Stomach (tissue), 9 donors: Measurements from ENCODE around the gene ATP6AP1. TPM values are rescaled to one million over a fixed set of nuclear protein-coding genes. Genes with fewer than 3 reads are reported as not detected.

ENCODE experiments used
- DNase-seq, 2 donors: peaks; one replicate each; pipeline versions ENCODE4 v3.0.0 to v3.0.0-alpha.2; 2013 to 2019
- H3K27ac ChIP-seq, 5 donors: fragments of 200-600 bp in 4 of 5; sonication (generic) in 4 of 5; one replicate each; pipeline ENCODE4 v1.5.1; 2013 to 2019; ENCODE audit warnings: mild to moderate bottlenecking in 1 of 5, moderate library complexity in 1 of 5
- H3K27me3 ChIP-seq, 3 donors: fragments of 200-600 bp; sonication (generic); one replicate each; pipeline ENCODE4 v1.5.1; 2017 to 2019; ENCODE audit warnings: mixed run types in 1 of 3
- H3K36me3 ChIP-seq, 4 donors: fragments of 200-600 bp; sonication (generic); 1 replicate in 3 of 4; 2 replicates in 1 of 4; pipeline ENCODE4 v1.5.1; 2016 to 2019
- H3K4me1 ChIP-seq, 4 donors: fragments of 200-600 bp; sonication (generic); one replicate each; pipeline ENCODE4 v1.5.1; 2016 to 2019
- H3K4me3 ChIP-seq, 4 donors: fragments of 200-600 bp; sonication (generic) in 3 of 4; one replicate each; pipeline ENCODE4 v1.5.1; 2016 to 2019; ENCODE audit warnings: mild to moderate bottlenecking in 1 of 4
- H3K9me3 ChIP-seq, 4 donors: fragments of 200-600 bp; sonication (generic); one replicate each; pipeline ENCODE4 v1.5.1; 2016 to 2019
- EP300 ChIP-seq: sonication (generic); formaldehyde crosslinking; IDR thresholded peaks from one replicate; pipeline ENCODE4 v1.6.1; 2017; ENCODE audit warnings: antibody characterized with exemption
- POLR2A ChIP-seq, 4 donors: fragments of 450-650 bp; IDR thresholded peaks; one replicate each; pipeline ENCODE4 v1.6.1; 2016; ENCODE audit warnings: antibody characterized with exemption in 4 of 4, control low read depth in 2 of 4, mild to moderate bottlenecking in 1 of 4, moderate library complexity in 1 of 4
- POLR2AphosphoS5 ChIP-seq, 3 donors: sonication (generic); formaldehyde crosslinking; IDR thresholded peaks; one replicate each; pipeline ENCODE4 v1.6.1; 2016; ENCODE audit warnings: antibody characterized with exemption in 3 of 3
- WGBS, 5 donors: extraction: QIAGEN DNeasy Blood & Tissue Kit in 3 of 5; methylation state at CpG; one replicate each; pipeline versions ENCODE4 v1.1.5 to v1.1.7; 2013 to 2018; 5-methylcytosine and 5-hydroxymethylcytosine counted together
- intact Hi-C: fragments of 100-400 bp; cut with DNase I; formaldehyde crosslinking; loops from one replicate; pipeline ENCODE4 v1.15.1; 2023; ENCODE audit warnings: low total_unique reads
- polyA plus RNA-seq, 3 donors: library from polyadenylated mRNA; stranded (reverse); fragments of 200-250 nt; gene quantifications; one replicate each; pipeline ENCODE4 v1.2.3, GENCODE V29; 2013
- total RNA-seq, 5 donors: library from RNA; depleted of rRNA; stranded (reverse); fragments of >200 nt; gene quantifications; one replicate each; pipeline versions ENCODE4 v1.1.0 to v1.2.3, GENCODE V29; 2014 to 2016
- TF ChIP-seq, protein P1 (sequence below), 7 experiments: fragments of 450-650 bp in 4 of 7; fragments of 200-600 bp in 3 of 7; sonication (generic) in 3 of 7; IDR thresholded peaks; one replicate each; pipeline ENCODE4 v1.5.1; 2016 to 2019; ENCODE audit warnings: antibody characterized with exemption in 7 of 7, control low read depth in 2 of 7, mild to moderate bottlenecking in 1 of 7
- donor health status: healthy with polysubstance abuse.
- donor health status: Bipolar disorder and iron deficiency.
- donor health status: healthy.

ATP6AP1 gene
- total and polyA plus RNA-seq, 8 donors = 13.4 to 69.3 (median 30.8) TPM

DNA sequence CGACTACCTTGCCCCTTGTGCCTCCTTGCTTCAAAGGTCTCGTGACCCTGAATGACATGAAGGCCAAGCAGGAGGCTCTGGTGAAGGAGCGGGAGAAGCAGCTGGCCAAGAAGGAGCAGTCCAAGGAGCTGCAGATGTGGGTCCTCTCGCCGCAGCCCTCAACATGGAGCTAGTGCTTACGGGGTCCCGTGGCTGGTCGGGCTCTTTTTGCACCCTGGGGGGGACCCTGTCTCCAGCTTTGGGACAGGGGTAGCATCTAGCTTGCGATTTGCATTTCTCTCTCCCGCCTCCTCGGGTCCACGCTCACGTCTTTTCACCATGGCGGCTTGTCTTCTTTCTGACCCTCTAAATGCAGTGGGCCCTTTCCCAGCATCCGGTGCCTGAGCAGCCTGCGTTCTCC is 17.3 kb downstream of the ATP6AP1 start:
- intact Hi-C loops = no loop called here
- Histone ChIP-seq H3K4me1 (peaks cover 9 to 25% (median 19%) of the 10 kb centered on the region in 4 donors), H3K27me3 (no peaks in the 10 kb centered on the region), H3K4me3 (no peak overlapping the region), H3K27ac (no peak overlapping the region), H3K9me3 (no peaks in the 10 kb centered on the region), H3K36me3 (peaks cover 14 to 71% (median 60%) of the 10 kb centered on the region in 4 donors)
- DNase-seq = no peak
- 91 to 98% (median 92%) methylated on average over 16 of the region's 16 CpGs; no CpG with 5 or more reads in 1 of the 5 donors for WGBS, 5 donors
- TF ChIP-seq POLR2A (IDR thresholded peaks at IDR 0.05) (no peak), POLR2AphosphoS5 (IDR thresholded peaks at IDR 0.05) (no peak), EP300 (no peak)
- TF ChIP-seq, protein P1, sequence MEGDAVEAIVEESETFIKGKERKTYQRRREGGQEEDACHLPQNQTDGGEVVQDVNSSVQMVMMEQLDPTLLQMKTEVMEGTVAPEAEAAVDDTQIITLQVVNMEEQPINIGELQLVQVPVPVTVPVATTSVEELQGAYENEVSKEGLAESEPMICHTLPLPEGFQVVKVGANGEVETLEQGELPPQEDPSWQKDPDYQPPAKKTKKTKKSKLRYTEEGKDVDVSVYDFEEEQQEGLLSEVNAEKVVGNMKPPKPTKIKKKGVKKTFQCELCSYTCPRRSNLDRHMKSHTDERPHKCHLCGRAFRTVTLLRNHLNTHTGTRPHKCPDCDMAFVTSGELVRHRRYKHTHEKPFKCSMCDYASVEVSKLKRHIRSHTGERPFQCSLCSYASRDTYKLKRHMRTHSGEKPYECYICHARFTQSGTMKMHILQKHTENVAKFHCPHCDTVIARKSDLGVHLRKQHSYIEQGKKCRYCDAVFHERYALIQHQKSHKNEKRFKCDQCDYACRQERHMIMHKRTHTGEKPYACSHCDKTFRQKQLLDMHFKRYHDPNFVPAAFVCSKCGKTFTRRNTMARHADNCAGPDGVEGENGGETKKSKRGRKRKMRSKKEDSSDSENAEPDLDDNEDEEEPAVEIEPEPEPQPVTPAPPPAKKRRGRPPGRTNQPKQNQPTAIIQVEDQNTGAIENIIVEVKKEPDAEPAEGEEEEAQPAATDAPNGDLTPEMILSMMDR (IDR thresholded peaks at IDR 0.05) = no peak

DNA sequence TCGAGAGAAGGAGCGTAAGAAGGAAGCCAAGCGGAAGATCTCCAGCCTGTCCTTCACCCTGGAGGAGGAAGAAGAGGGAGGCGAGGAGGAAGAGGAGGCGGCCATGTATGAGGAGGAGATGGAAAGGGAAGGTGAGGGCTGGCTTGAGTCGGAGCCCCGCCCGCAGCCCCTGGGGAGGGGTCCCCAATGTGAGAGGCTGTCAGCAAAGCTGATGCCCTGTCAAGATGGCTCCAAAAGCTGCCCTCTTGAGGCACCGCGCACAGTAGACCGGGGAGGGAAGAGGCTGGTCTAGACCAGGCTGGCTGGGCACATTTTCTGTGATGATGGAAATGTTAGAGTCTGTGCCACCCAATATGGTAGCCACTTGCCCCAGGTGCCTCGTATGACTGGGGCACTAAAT is 18.0 kb downstream of the ATP6AP1 start:
- H3K36me3 ChIP-seq = peaks cover 14 to 69% (median 58%) of the 10 kb centered on the region in 4 donors
- no peak for DNase-seq
- H3K27me3 ChIP-seq = no peaks in the 10 kb centered on the region
- no peak overlapping the region for H3K27ac ChIP-seq
- H3K4me1 ChIP-seq = peaks cover 9 to 23% (median 19%) of the 10 kb centered on the region in 4 donors
- no peaks in the 10 kb centered on the region for H3K9me3 ChIP-seq
- intact Hi-C loops = no loop called here
- TF ChIP-seq POLR2AphosphoS5 (IDR thresholded peaks at IDR 0.05) (no peak), POLR2A (IDR thresholded peaks at IDR 0.05) (no peak), EP300 (no peak)
- no peak overlapping the region for H3K4me3 ChIP-seq
- 86 to 95% (median 94%) methylated on average over 8 to 12 of the region's 12 CpGs for WGBS, 5 donors

DNA sequence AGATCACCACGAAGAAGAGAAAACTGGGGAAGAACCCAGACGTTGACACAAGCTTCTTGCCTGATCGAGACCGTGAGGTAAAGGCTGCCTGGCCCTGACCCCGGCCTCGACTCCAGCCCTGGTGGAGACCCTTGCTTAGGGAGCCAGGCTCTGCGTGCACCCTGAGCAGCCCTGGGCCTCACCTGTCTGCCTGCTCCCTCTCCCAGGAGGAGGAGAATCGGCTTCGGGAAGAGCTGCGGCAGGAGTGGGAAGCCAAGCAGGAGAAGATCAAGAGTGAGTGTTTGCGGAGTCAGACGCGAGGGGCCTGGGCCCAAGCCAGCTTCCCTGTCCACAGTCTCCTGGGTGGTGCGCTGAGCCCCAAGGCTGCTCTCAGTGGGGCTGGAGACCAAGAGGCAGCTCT is 20.0 kb downstream of the ATP6AP1 start:
- 78 to 95% (median 90%) methylated on average over 10 to 14 of the region's 14 CpGs for WGBS, 5 donors

GRCh38 chrX:154449618-154450017 is 21.1 kb downstream of the ATP6AP1 start:
- TF ChIP-seq, protein P1 (IDR thresholded peaks at IDR 0.05) = no peak
- TF ChIP-seq EP300 (no peak), POLR2A (IDR thresholded peaks at IDR 0.05) (no peak)
- Histone ChIP-seq H3K4me3 (no peak overlapping the region), H3K27me3 (no peaks in the 10 kb centered on the region), H3K27ac (no peak overlapping the region), H3K4me1 (peaks cover 9 to 20% (median 15%) of the 10 kb centered on the region in 4 donors), H3K36me3 (peaks cover 14 to 54% (median 43%) of the 10 kb centered on the region in 4 donors), H3K9me3 (no peaks in the 10 kb centered on the region)
- 85 to 97% (median 94%) methylated on average over 7 to 18 of the region's 18 CpGs for WGBS, 5 donors
- intact Hi-C loops = no loop called here
- no peak for DNase-seq

More for the DNA sequence above, 20.0 kb downstream of the ATP6AP1 start:
- H3K36me3 ChIP-seq = peaks cover 14 to 54% (median 43%) of the 10 kb centered on the region in 4 donors
- H3K4me1 ChIP-seq = peaks cover 9 to 22% (median 18%) of the 10 kb centered on the region in 4 donors
- no peaks in the 10 kb centered on the region for H3K27me3 ChIP-seq
- no peak for DNase-seq
- H3K27ac ChIP-seq = no peak overlapping the region
- no peak overlapping the region for H3K4me3 ChIP-seq
- no peaks in the 10 kb centered on the region for H3K9me3 ChIP-seq
- intact Hi-C loops = no loop called here
- no peak for TF ChIP-seq EP300

- Histone ChIP-seq H3K9me3 (peaks cover 0 to 7% (median 3%) of the 10 kb centered on the region in 4 donors), H3K4me3 (no peak overlapping the region), H3K27ac (no peak overlapping the region), H3K27me3 (no peaks in the 10 kb centered on the region), H3K36me3 (peaks cover 14 to 54% (median 43%) of the 10 kb centered on the region in 4 donors), H3K4me1 (peaks cover 3 to 13% (median 8%) of the 10 kb centered on the region in 4 donors)
- intact Hi-C loops = no loop called here
- TF ChIP-seq, protein P1 (IDR thresholded peaks at IDR 0.05) = no peak
- no peak for TF ChIP-seq POLR2AphosphoS5 (IDR thresholded peaks at IDR 0.05)
- no peak for TF ChIP-seq EP300
- no peak for TF ChIP-seq POLR2A (IDR thresholded peaks at IDR 0.05)
- no peak for DNase-seq
- 89 to 95% (median 92%) methylated on average over 11 to 17 of the region's 17 CpGs for WGBS, 5 donors
These were observed 21.8 kb downstream of the ATP6AP1 start for GRCh38 chrX:154450312-154450711.
